IPS-18c (cell line): Measurements from ENCODE around the gene CHD1L.
A peak's percentile ranks its signal among the peaks of the same experiment; 100 is the strongest.
"Not testable (repeated sequence)": the region's sequence is repeated elsewhere in the genome, so short reads cannot be mapped to it uniquely, and the experiment has no call there.

ENCODE experiments used
- H3K4me3 ChIP-seq: 2 replicates; pipeline ENCODE4 v1.7.0; 2013; ENCODE audit warnings: low read depth, mild to moderate bottlenecking, low read length, moderate library complexity; ENCODE audit not compliant: insufficient read depth
- H3K9me3 ChIP-seq: one replicate; pipeline ENCODE4 v1.6.1; 2013; ENCODE audit warnings: mild to moderate bottlenecking, low read length, moderate library complexity; ENCODE audit not compliant: control insufficient read depth, insufficient read depth

Gene CHD1L

GRCh38 chr1:147218606-147219005, 23.9 kb upstream of the CHD1L start:
- Histone ChIP-seq H3K4me3 (no peak overlapping the region), H3K9me3 (no peaks in the 10 kb centered on the region)

- Histone ChIP-seq H3K9me3 (no peaks in the 10 kb centered on the region), H3K4me3 (no peak overlapping the region)
Observed at GRCh38 chr1:147223740-147224615, 18.5 kb upstream of the CHD1L start.

- Histone ChIP-seq H3K9me3 (no peaks in the 10 kb centered on the region), H3K4me3 (peak within 1 kb of the TSS; percentile 68)
Observed at GRCh38 chr1:147225193-147225730, 17.2 kb upstream of the CHD1L start, which contains the start of gene FMO5. TSS of gene FMO5 (minus strand) at chr1:147225339. CDS start at chr1:147225029, 310 bp downstream.

GRCh38 chr1:147231032-147231431, 11.5 kb upstream of the CHD1L start:
- H3K9me3 ChIP-seq, H3K4me3 ChIP-seq: not testable (repeated sequence)

DNA sequence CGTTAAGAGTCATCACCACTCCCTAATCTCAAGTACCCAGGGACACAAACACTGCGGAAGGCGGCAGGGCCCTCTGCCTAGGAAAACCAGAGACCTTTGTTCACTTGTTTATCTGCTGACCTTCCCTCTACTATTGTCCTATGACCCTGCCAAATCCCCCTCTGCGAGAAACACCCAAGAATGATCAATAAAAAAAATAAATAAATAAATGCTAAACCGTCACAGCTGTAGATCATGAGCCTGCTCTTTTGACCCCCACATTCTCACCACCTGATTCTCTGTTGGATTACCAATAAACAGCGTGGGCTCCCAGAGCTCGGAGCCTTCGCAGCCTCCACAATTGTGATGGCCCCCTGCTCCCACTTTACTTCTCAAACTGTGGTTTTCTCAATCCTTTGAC, 8.6 kb upstream of the CHD1L start:
- not testable (repeated sequence) for H3K9me3 ChIP-seq

GRCh38 chr1:147235822-147236221, 6.7 kb upstream of the CHD1L start:
- Histone ChIP-seq H3K4me3 (no peak overlapping the region), H3K9me3 (peaks cover 2% of the 10 kb centered on the region)

More for the DNA sequence above, 8.6 kb upstream of the CHD1L start:
- not testable (repeated sequence) for H3K4me3 ChIP-seq

GRCh38 chr1:147236448-147236847, 6.0 kb upstream of the CHD1L start:
- Histone ChIP-seq H3K9me3 (peaks cover 2% of the 10 kb centered on the region), H3K4me3 (no peak overlapping the region)

- no peak overlapping the region for H3K4me3 ChIP-seq
- H3K9me3 ChIP-seq: peaks cover 2% of the 10 kb centered on the region
Observed at GRCh38 chr1:147236959-147237791, 5.3 kb upstream of the CHD1L start.

DNA sequence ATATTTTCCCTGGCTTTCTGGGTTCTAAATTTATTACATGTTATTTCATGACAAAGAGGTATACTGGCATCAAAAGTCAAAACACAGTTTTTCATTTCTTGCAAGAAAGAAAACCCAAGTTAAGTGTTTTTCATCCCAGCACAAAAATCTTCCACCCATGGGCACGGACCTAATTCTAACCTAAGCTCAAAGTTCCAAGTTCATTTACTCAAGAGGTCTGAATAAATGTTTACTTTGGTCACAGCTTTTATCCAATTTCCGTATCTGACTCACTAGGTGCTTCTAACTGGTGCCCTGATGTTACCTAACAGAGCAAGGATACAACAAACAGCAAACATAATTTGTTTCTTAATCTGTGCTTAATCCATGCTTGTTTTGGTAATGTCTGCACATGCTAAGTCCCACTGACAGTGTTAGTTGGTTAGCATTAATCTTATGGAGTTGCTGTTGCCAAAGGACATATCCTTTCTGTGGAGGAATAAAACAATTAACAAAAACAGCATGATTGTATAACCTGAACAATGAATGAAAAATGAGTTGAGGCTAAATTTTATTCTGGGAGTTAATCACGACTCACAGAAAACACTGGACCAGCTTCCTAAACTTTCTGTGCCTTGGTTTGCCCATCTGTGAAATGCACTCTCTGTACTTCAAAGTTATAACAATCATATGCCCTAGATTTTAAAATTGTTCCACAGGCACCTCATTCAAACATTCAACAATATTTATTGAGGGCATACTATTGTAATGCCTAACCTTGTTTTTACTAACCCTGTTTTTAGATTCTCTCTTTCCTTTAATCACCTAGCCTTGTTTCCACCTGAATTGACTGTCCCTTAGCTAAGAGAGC, 4.2 kb upstream of the CHD1L start:
- no peak overlapping the region for H3K4me3 ChIP-seq
- H3K9me3 ChIP-seq: no peaks in the 10 kb centered on the region

- no peak overlapping the region for H3K4me3 ChIP-seq
- no peaks in the 10 kb centered on the region for H3K9me3 ChIP-seq
Observed at GRCh38 chr1:147238925-147239820, 3.3 kb upstream of the CHD1L start.

- H3K9me3 ChIP-seq, H3K4me3 ChIP-seq: not testable (repeated sequence)
Observed at GRCh38 chr1:147240131-147240721, 2.3 kb upstream of the CHD1L start.

DNA sequence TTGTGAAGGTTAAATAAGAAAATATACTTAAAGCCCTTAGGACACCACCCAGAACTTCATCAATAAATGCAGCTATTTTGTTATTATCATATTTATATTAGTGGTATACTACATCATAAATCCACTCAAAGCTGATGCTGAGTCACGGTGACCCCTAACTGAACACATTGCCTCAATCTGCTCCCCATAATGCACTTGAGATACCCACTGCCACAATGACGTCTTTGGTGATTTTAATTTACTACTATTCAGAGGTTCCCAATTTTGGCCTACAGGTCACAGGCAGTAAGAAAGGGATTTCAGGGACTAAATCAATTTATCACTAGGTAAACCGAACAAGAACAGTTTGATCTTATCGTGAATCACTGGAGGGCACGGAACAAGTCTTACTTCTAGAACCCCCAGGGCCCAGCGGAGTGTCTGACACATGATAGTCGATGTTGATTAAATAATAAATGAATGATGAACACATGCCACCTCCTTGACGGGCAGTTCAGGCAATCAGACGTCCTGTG, 493 bp upstream of the CHD1L start:
- no peaks in the 10 kb centered on the region for H3K9me3 ChIP-seq
- H3K4me3 ChIP-seq: no peak overlapping the region

- Histone ChIP-seq H3K9me3 (no peaks in the 10 kb centered on the region), H3K4me3 (peak overlapping the region; percentile 96)
Observed at GRCh38 chr1:147243228-147243685, 773 bp downstream of the CHD1L start.

DNA sequence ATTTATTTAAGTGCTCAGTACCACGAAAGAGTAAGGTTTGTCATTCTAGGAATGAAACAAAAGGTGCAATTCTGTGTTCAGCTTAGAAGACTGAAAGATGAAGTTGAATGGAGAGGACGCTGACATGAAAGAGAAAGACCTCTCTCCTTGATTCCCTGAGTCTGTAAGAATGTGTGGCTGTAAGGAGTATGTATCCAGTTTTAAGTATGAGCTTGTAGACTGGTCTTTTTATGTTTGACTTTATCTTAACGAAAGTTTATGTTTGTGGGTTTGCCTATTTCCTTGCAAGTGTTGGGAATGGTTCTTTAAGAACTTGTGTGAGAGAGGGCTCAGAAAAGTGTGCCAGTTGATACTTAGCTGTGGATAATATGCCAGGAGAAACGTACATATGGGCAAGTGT, 1.4 kb downstream of the CHD1L start:
- H3K4me3 ChIP-seq: peak overlapping the region; percentile 96
- no peaks in the 10 kb centered on the region for H3K9me3 ChIP-seq

DNA sequence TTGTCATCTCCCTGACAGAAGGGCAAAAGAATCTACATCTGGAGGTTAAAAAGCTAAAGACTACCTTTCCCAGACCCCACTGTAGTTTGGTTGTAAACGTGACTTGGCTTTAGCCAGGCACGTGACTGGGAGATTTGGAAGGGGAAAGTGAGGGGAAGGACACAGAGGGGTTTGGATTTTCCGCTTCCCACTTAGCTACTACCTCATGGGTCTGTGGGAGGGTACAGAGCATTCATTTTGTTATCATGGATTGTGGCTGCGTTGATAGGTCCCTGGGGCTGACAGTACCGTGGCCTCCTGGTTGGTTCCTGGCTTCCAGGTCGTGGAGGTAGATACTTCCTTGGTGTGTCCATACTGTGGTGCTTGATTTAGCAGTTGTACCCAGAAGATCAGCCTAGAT, 2.6 kb downstream of the CHD1L start:
- no peak overlapping the region for H3K4me3 ChIP-seq

More for the DNA sequence above, 2.6 kb downstream of the CHD1L start:
- no peaks in the 10 kb centered on the region for H3K9me3 ChIP-seq
